ENCODE data around the gene SNTG2.
"Not testable (repeated sequence)": the region's sequence is repeated elsewhere in the genome, so short reads cannot be mapped to it uniquely, and the experiment has no call there.

Gene SNTG2

DNA sequence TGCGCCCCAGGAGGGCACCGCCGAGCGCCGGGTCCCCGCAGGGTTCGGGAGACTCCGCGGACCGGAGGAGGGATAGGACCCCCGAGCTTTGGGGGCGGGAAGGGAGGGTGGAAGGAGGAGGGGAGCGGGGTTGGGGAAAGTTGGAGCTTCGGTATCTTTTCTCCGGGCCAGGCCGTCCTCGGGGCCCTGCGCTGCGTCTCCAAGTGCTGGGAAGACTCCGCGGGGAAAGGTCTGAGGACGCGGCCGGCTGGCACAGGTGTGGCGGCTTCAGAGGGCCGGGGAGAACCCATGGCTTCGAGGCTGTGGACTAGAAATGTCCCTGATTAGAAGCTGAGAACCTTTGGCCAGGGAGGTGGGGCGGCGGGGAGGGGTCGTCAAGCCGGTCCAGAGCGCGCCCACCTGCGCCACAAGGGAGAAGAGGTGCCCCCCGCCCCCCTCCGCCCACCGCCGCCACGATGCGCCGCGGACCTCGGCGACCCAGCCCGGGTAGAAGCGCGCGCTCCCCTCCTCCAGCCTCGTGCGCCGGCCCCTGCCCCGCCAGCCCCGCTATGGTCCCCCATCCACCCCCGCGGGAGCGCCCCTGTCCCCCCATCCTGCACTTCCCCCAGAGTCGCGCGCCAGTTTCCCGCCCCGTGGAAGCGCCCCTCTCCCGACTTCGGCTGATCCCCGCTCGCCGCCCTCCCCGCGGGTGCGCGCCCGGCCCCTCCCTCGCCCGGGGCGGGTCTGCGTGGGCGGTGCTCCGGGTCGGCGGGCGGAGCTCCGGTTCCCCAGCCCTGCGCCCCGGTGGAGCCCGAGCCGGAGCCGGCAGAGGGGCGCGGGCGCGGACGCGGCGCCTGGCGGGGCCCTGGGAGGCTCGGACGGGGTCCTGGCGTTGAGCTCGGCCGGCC lies at the start of gene SNTG2:
TSS of gene SNTG2 (plus strand) at position 770 of the 887 bp plus-strand sequence. CDS start 148 bp downstream, outside the sequence.
- Mint-ChIP-seq H3K27me3 (peaks cover 31% of the 10 kb centered on the region), H3K4me1 (peaks cover 47% of the 10 kb centered on the region), H3K36me3 (ENCODE audit: low read depth) (peaks cover 2% of the 10 kb centered on the region), H3K4me3 (peak within 1 kb of the TSS; percentile 75), H3K9me3 (no peaks in the 10 kb centered on the region), H3K27ac (peak within 1 kb of the TSS; percentile 73)
- DNase-seq, result peak; percentile 75
- peak; percentile 35 for ATAC-seq

- Mint-ChIP-seq H3K27ac (no peak overlapping the region), H3K4me3 (no peak overlapping the region), H3K27me3 (peaks cover 6% of the 10 kb centered on the region), H3K9me3 (peaks cover 8% of the 10 kb centered on the region), H3K36me3 (ENCODE audit: low read depth) (no peaks in the 10 kb centered on the region), H3K4me1 (no peaks in the 10 kb centered on the region)
- no peak for ATAC-seq
- no peak for DNase-seq
Measured at GRCh38 chr2:902584-902983, 48.1 kb upstream of the SNTG2 start.

DNA sequence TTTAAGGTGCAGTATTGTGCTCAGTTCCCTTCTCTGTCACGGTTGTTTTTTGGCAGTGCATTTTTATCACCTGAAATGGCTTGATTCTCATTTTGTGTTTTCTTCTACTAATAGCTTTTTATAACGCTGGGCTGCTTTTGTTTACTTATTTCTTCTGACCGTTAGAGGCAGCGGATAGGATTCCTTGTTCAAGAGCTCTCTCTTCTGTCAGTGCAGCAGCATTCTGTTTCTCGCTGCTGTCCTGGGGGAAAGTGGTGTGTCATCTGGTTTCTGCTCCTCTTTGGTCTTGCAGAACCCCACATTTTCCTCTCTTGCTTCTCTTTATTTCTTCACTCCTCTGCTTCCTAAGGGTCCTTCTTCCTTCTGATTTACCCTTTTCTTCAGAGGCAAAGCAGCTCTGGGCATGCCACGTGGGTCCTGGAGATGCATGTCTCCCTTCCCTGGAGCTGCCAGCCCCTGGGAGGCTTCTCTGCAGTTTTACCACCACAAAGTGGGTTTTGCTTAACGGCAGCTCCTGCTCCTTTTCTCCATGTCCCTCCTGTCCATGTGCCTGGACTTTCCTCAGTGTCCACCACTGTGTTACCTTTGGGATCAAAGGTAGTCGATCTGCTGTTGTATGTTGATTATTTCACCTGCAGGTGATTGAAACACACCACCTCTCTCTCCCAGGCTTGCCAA lies 47.3 kb upstream of the SNTG2 start:
- peaks cover 2% of the 10 kb centered on the region for H3K4me1 Mint-ChIP-seq
- H3K9me3 Mint-ChIP-seq, result peaks cover 5% of the 10 kb centered on the region
- DNase-seq, result no peak
- H3K4me3 Mint-ChIP-seq, result no peak overlapping the region
- peaks cover 6% of the 10 kb centered on the region for H3K27me3 Mint-ChIP-seq
- H3K27ac Mint-ChIP-seq, result no peak overlapping the region
- H3K36me3 Mint-ChIP-seq (ENCODE audit: low read depth), result no peaks in the 10 kb centered on the region
- ATAC-seq, result no peak

DNA sequence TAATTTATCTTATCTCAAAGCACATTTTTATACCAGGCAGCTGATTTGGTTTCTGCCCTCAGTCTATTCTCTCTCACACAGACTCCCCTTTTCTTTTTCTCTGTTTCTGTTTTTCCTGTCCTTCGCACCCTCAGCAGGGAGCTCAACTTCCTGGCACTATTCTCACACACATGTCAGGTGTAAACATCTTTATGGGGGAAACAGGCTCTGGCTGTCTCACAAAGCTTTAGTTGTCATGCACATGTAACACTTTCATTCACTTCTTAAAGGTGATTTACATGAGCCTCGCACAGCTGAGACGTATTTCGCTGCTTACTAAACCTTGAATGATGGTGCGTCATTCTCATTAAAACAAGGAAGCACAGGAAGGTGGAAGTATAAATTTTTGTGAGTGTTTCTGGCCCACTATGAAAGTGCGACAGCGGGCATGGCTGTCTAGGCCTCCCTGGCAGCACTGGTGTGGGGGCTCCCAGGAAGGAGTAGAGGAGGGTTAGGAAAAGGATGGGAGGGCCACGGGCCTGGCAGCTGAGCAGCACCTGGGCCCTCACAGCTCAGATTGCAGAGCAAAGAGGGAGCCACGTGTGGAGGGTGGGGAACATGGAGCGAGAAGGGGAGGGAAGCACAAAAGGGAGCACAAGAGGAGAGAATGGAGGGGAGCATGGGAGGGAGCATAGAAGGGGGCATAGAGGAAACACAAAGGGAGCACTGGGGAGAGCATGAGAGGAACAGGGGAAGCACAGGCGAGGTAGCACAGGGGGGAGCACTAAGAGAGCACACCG lies 46.2 kb upstream of the SNTG2 start:
- Mint-ChIP-seq H3K27ac (no peak overlapping the region), H3K36me3 (ENCODE audit: low read depth) (no peaks in the 10 kb centered on the region), H3K4me1 (peaks cover 2% of the 10 kb centered on the region), H3K4me3 (no peak overlapping the region), H3K27me3 (peaks cover 6% of the 10 kb centered on the region), H3K9me3 (peaks cover 5% of the 10 kb centered on the region)
- ATAC-seq, result no peak
- no peak for DNase-seq

DNA sequence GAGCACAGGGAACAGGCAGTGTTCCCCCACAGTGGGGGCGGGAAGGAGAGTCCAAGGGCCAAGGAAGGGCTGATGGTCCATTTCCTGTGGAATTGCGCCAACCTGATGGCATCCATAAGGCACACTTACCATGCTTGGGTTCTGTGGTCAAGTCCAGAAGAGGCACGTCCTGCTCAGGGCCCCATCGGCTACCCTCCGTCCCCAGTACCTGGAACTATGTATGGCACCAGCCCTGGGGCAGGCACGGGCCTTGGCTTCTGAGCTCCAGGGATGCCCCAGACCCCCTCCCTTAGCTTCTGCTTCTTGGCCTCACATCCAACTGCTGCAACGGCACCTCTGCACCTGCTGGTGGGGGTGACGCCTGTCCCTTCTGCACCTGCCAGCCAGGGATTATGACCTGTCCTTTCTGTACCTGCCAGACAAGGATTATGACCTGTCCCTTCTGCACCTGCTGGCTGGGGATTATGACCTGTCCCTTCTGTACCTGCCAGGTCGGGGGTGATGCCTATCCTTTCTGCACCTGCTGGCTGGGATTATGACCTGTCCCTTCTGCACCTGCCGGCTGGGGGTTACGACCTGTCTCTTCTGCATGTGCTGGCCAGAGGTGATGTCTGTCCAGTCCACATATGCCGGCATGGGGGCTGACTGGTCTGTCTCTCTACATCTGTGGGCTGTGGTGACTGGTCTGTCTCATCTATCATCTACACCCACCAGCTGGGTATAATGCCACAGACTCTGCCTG lies 45.4 kb upstream of the SNTG2 start:
- no peaks in the 10 kb centered on the region for H3K36me3 Mint-ChIP-seq (ENCODE audit: low read depth)

GRCh38 chr2:905833-906140 lies 44.9 kb upstream of the SNTG2 start:
- H3K27me3 Mint-ChIP-seq, result peaks cover 6% of the 10 kb centered on the region
- ATAC-seq (no peak), DNase-seq (no peak)
- H3K4me3 Mint-ChIP-seq, result no peak overlapping the region
- no peaks in the 10 kb centered on the region for H3K36me3 Mint-ChIP-seq (ENCODE audit: low read depth)
- peaks cover 4% of the 10 kb centered on the region for H3K9me3 Mint-ChIP-seq
- H3K4me1 Mint-ChIP-seq, result peaks cover 2% of the 10 kb centered on the region
- no peak overlapping the region for H3K27ac Mint-ChIP-seq

More for the DNA sequence above, 45.4 kb upstream of the SNTG2 start:
- Mint-ChIP-seq H3K27ac (no peak overlapping the region), H3K27me3 (peaks cover 6% of the 10 kb centered on the region), H3K9me3 (peaks cover 1% of the 10 kb centered on the region), H3K4me1 (peaks cover 2% of the 10 kb centered on the region), H3K4me3 (no peak overlapping the region)
- ATAC-seq (no peak), DNase-seq (no peak)

- Mint-ChIP-seq H3K36me3 (ENCODE audit: low read depth) (no peaks in the 10 kb centered on the region), H3K27ac (no peak overlapping the region), H3K27me3 (peaks cover 6% of the 10 kb centered on the region), H3K4me1 (peaks cover 2% of the 10 kb centered on the region), H3K9me3 (peaks cover 4% of the 10 kb centered on the region), H3K4me3 (no peak overlapping the region)
- ATAC-seq, result peak; percentile 82
- DNase-seq, result no peak
Measured at GRCh38 chr2:907706-908105, 42.9 kb upstream of the SNTG2 start.

DNA sequence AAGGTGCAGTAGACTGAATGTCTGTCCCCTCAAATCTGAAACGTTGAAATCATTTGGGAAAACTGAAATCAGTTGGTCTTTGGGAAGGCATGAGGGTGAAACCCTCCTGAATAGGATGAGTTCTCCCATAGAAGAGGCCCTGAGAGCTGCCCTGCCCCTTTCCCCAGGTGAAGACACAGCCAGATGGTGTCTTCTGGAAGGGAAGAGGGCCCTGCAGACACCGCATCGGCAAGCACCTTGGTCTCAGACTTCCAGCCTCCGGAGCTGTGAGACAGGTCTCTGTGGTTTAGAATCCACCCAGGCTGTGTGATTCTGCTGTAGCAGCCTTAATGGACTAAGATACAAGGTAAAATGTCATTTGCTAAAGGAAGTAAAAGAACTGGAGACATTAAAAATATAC lies 42.1 kb upstream of the SNTG2 start:
- ATAC-seq (no peak), DNase-seq (no peak)
- H3K27ac Mint-ChIP-seq, result no peak overlapping the region
- H3K4me1 Mint-ChIP-seq, result peaks cover 2% of the 10 kb centered on the region
- peaks cover 4% of the 10 kb centered on the region for H3K9me3 Mint-ChIP-seq
- H3K36me3 Mint-ChIP-seq (ENCODE audit: low read depth), result no peaks in the 10 kb centered on the region
- peaks cover 3% of the 10 kb centered on the region for H3K27me3 Mint-ChIP-seq
- no peak overlapping the region for H3K4me3 Mint-ChIP-seq

DNA sequence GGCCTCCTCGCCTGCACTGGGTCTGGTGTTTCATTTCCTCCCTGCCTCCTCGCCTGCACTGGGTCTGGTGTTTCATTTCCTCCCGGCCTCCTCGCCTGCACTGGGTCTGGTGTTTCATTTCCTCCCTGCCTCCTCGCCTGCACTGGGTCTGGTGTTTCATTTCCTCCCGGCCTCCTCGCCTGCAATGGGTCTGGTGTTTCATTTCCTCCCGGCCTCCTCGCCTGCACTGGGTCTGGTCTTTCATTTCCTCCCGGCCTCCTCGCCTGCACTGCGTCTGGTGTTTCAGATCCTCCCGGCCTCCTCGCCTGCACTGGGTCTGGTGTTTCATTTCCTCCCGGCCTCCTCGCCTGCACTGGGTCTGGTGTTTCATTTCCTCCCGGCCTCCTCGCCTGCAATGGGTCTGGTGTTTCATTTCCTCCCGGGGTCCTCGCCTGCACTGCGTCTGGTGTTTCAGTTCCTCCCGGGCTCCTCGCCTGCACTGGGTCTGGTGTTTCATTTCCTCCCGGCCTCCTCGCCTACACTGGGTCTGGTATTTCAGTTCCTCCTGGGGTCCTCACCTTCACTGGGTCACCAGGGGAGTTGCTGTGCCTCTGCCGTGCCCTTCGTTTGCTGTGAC lies 40.8 kb upstream of the SNTG2 start:
- ATAC-seq; H3K27ac Mint-ChIP-seq; H3K27me3 Mint-ChIP-seq; H3K9me3 Mint-ChIP-seq; DNase-seq; H3K4me1 Mint-ChIP-seq; H3K4me3 Mint-ChIP-seq; H3K36me3 Mint-ChIP-seq (ENCODE audit: low read depth): not testable (repeated sequence)

- Mint-ChIP-seq H3K27me3 (no peaks in the 10 kb centered on the region), H3K9me3 (peaks cover 7% of the 10 kb centered on the region), H3K4me1 (peaks cover 2% of the 10 kb centered on the region), H3K27ac (no peak overlapping the region), H3K36me3 (ENCODE audit: low read depth) (no peaks in the 10 kb centered on the region), H3K4me3 (no peak overlapping the region)
- no peak for ATAC-seq
- no peak for DNase-seq
Measured at GRCh38 chr2:910698-911097, 40.0 kb upstream of the SNTG2 start.

DNA sequence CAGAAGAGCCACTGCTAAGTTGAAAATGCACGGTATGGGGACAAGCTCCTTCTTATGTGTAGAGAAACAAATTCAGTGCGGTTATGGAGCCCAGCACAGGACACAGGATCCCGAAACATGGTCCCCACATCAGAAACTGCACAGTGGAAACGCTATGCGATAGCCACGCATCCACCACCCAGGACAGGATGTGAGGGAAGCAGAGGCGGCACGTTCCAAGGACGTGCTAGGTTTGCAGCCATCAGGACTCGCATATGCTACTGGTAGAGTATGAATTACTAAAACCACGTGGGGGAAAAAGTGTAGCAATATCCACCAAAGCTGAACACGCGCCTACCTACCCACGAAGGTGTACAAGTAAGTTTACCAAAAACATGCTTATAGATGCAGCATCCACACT lies 34.7 kb upstream of the SNTG2 start:
- Mint-ChIP-seq H3K4me3 (no peak overlapping the region), H3K4me1 (no peaks in the 10 kb centered on the region), H3K36me3 (ENCODE audit: low read depth) (no peaks in the 10 kb centered on the region), H3K9me3 (peaks cover 3% of the 10 kb centered on the region), H3K27ac (no peak overlapping the region), H3K27me3 (peaks cover 3% of the 10 kb centered on the region)
- ATAC-seq (no peak), DNase-seq (no peak)

- DNase-seq (no peak), ATAC-seq (no peak)
- H3K4me1 Mint-ChIP-seq, result no peaks in the 10 kb centered on the region
- peaks cover 3% of the 10 kb centered on the region for H3K27me3 Mint-ChIP-seq
- H3K4me3 Mint-ChIP-seq, result no peak overlapping the region
- no peak overlapping the region for H3K27ac Mint-ChIP-seq
- H3K9me3 Mint-ChIP-seq, result peaks cover 3% of the 10 kb centered on the region
- no peaks in the 10 kb centered on the region for H3K36me3 Mint-ChIP-seq (ENCODE audit: low read depth)
Measured at GRCh38 chr2:916935-917334, 33.7 kb upstream of the SNTG2 start.

GRCh38 chr2:919672-920071 lies 31.0 kb upstream of the SNTG2 start:
- no peaks in the 10 kb centered on the region for H3K36me3 Mint-ChIP-seq (ENCODE audit: low read depth)
- DNase-seq (no peak), ATAC-seq (no peak)
- peaks cover 3% of the 10 kb centered on the region for H3K27me3 Mint-ChIP-seq
- H3K9me3 Mint-ChIP-seq, result no peaks in the 10 kb centered on the region
- H3K4me1 Mint-ChIP-seq, result no peaks in the 10 kb centered on the region
- H3K4me3 Mint-ChIP-seq, result no peak overlapping the region
- H3K27ac Mint-ChIP-seq, result no peak overlapping the region

- no peak overlapping the region for H3K27ac Mint-ChIP-seq
- no peak for ATAC-seq
Measured at GRCh38 chr2:920573-920972, 30.1 kb upstream of the SNTG2 start.

More at GRCh38 chr2:920573-920972, 30.1 kb upstream of the SNTG2 start:
- DNase-seq, result no peak
- Mint-ChIP-seq H3K4me3 (no peak overlapping the region), H3K4me1 (no peaks in the 10 kb centered on the region), H3K36me3 (ENCODE audit: low read depth) (no peaks in the 10 kb centered on the region), H3K9me3 (no peaks in the 10 kb centered on the region), H3K27me3 (peaks cover 3% of the 10 kb centered on the region)

All from activated naive CD8-positive, alpha-beta T cell treated with anti-CD3 and anti-CD28 coated beads, Interleukin-2, amount 50 U/mL, for 24 hours (primary cell).